Adrenal gland (tissue), 12 donors: ENCODE results near the gene HEY2. TPM values are rescaled to one million over a fixed set of nuclear protein-coding genes. Genes with fewer than 3 reads are reported as not detected.

Source experiments
- DNase-seq, 7 donors: peaks; one replicate each; pipeline ENCODE4 v3.0.0-alpha.2; 2019 to 2020
- H3K27ac ChIP-seq, 5 donors: fragments of 200-600 bp; sonication (generic) in 4 of 5; 1 replicate in 3 of 5; 2 replicates in 2 of 5; pipeline versions ENCODE4 v1.5.1 to v1.8.0; 2016 to 2020; ENCODE audit warnings: mild to moderate bottlenecking in 1 of 5
- H3K27me3 ChIP-seq: fragments of 200-600 bp; 2 replicates; pipeline ENCODE4 v1.8.0; 2021
- H3K36me3 ChIP-seq, 2 donors: fragments of 200-600 bp; replicated peaks in 1 of 2; 1 replicate in 1 of 2; 2 replicates in 1 of 2; pipeline versions ENCODE4 v1.5.1 to v1.8.0; 2018 to 2022
- H3K4me1 ChIP-seq, 2 donors: fragments of 200-600 bp; replicated peaks in 1 of 2; 1 replicate in 1 of 2; 2 replicates in 1 of 2; pipeline versions ENCODE4 v1.5.1 to v1.8.0; 2018 to 2021
- H3K4me3 ChIP-seq, 4 donors: fragments of 200-600 bp; sonication (generic) in 3 of 4; one replicate each; pipeline ENCODE4 v1.5.1; 2016 to 2018
- H3K9me3 ChIP-seq, 3 donors: fragments of 200-600 bp; sonication (generic) in 1 of 3; replicated peaks in 1 of 3; 1 replicate in 2 of 3; 2 replicates in 1 of 3; pipeline versions ENCODE4 v1.5.1 to v1.8.0; 2016 to 2021
- POLR2A ChIP-seq, 2 donors: fragments of 450-650 bp; IDR thresholded peaks; one replicate each; pipeline ENCODE4 v1.6.1; 2017; ENCODE audit warnings: antibody characterized with exemption in 2 of 2, mild to moderate bottlenecking in 2 of 2, moderate library complexity in 1 of 2
- WGBS, 4 donors: extraction: QIAGEN DNeasy Blood & Tissue Kit in 2 of 4; methylation state at CpG; one replicate each; pipeline versions ENCODE4 v1.1.5 to v1.1.7; 2013 to 2017; 5-methylcytosine and 5-hydroxymethylcytosine counted together
- intact Hi-C, 2 donors: fragments of 100-400 bp; cut with DNase I; formaldehyde crosslinking; loops; one replicate each; pipeline versions ENCODE4 v1.14.1 to v1.15.0; 2022 to 2023
- polyA plus RNA-seq, 3 donors: library from polyadenylated mRNA; stranded (reverse); fragments of 200-250 nt in 2 of 3; fragments of 350-450 nt in 1 of 3; fragmentation: Illumina TruSeq in 1 of 3; extraction: RNeasy Lipid Tissue Mini Kit (QIAGEN cat#74804) in 1 of 3; gene quantifications; one replicate each; pipeline ENCODE4 v1.2.3, GENCODE V29; 2013 to 2014
- total RNA-seq, 9 donors: library from RNA; depleted of rRNA in 4 of 9; stranded (reverse); fragments of >200 nt in 4 of 9; fragments of 120-200 nt in 1 of 9; fragmentation: NEBNext Ultra II Directional in 1 of 9; extraction: Animal tissue kit (Norgen Biotek cat#: 25700) in 1 of 9; gene quantifications; one replicate each; pipeline versions ENCODE4 v1.1.0 to v1.2.4, GENCODE V29; 2013 to 2023
- TF ChIP-seq, protein P1 (sequence below), 6 experiments: fragments of 450-650 bp in 4 of 6; fragments of 200-600 bp in 2 of 6; sonication (generic) in 1 of 6; IDR thresholded peaks; 1 replicate in 5 of 6; 2 replicates in 1 of 6; pipeline versions ENCODE4 v1.5.1 to v1.8.0; 2016 to 2021; ENCODE audit warnings: antibody characterized with exemption in 6 of 6, mild to moderate bottlenecking in 2 of 6, moderate library complexity in 1 of 6
- donor health status: healthy with polysubstance abuse.
- donor health status: Bipolar disorder and iron deficiency.
- donor health status: DM: yes; HTN: yes; CAD: no.
- donor health status: DM: no; HTN: no; CAD: no.
- donor health status: DM: no; HTN: no; CAD: no.
- donor health status: DM: yes; HTN: yes; CAD: no.

HEY2 gene
- total and polyA plus RNA-seq, 12 donors, result 0.46 to 2.1 (median 1.2) TPM; not detected in 1

- intact Hi-C loops, result loop anchor here in 1 of 2 donors (5.0 kb wide), 1 partner anchor 58 kb away; no protein-coding TSS in a partner anchor
- Histone ChIP-seq H3K4me3 (peak overlapping the region in 1 of 4 donors; percentile 94), H3K27me3 (no peaks in the 10 kb centered on the region), H3K4me1 (peaks cover 48 to 81% of the 10 kb centered on the region in 2 donors), H3K27ac (peak overlapping the region; percentile 44 to 99 (median 74)), H3K9me3 (no peaks in the 10 kb centered on the region), H3K36me3 (no peaks in the 10 kb centered on the region)
- TF ChIP-seq, protein P1, sequence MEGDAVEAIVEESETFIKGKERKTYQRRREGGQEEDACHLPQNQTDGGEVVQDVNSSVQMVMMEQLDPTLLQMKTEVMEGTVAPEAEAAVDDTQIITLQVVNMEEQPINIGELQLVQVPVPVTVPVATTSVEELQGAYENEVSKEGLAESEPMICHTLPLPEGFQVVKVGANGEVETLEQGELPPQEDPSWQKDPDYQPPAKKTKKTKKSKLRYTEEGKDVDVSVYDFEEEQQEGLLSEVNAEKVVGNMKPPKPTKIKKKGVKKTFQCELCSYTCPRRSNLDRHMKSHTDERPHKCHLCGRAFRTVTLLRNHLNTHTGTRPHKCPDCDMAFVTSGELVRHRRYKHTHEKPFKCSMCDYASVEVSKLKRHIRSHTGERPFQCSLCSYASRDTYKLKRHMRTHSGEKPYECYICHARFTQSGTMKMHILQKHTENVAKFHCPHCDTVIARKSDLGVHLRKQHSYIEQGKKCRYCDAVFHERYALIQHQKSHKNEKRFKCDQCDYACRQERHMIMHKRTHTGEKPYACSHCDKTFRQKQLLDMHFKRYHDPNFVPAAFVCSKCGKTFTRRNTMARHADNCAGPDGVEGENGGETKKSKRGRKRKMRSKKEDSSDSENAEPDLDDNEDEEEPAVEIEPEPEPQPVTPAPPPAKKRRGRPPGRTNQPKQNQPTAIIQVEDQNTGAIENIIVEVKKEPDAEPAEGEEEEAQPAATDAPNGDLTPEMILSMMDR (IDR thresholded peaks at IDR 0.05), result no peak
- no peak for TF ChIP-seq POLR2A (IDR thresholded peaks at IDR 0.05)
- 42 to 52% (median 48%) methylated on average over 3 of the region's 3 CpGs for WGBS, 4 donors
- DNase-seq, result no peak
Observed at GRCh38 chr6:125793863-125794262, 44.4 kb downstream of the HEY2 start.

- Histone ChIP-seq H3K4me3 (peak overlapping the region in 1 of 4 donors; percentile 94), H3K27me3 (no peaks in the 10 kb centered on the region), H3K9me3 (no peaks in the 10 kb centered on the region), H3K4me1 (peaks cover 42 to 81% of the 10 kb centered on the region in 2 donors), H3K27ac (peak overlapping the region; percentile 44 to 99 (median 74)), H3K36me3 (no peaks in the 10 kb centered on the region)
- intact Hi-C loops, result loop anchor here in 1 of 2 donors (5.0 kb wide), 1 partner anchor 58 kb away; no protein-coding TSS in a partner anchor
- no peak for TF ChIP-seq POLR2A (IDR thresholded peaks at IDR 0.05)
- TF ChIP-seq, protein P1 (IDR thresholded peaks at IDR 0.05), result no peak
- WGBS, 4 donors, result 42 to 50% (median 47%) methylated on average over 5 of the region's 5 CpGs
- DNase-seq, result peak in 4 of 7 donors; percentile 39 to 64 (median 42)
Observed at GRCh38 chr6:125794342-125795137, 45.1 kb downstream of the HEY2 start.

DNA sequence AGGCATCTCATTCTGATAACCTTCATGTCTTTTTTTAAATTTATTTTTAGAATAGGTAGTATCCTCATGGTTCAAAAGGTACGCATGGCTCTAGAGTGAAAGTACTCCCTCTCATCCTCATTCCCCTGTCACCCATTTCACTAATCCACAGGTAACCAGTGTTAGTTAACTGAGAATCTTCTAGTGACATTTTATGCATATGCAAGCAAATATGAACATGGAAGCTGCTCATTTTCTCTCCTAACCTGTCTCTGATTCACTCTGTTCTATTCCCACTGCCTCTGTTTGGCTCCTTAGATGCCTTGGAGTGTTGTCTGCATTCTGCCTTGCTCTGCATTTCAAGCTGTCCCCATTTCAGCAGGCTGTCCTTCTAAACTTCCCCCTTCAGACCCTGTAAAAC, 45.9 kb downstream of the HEY2 start:
- no peak for TF ChIP-seq POLR2A (IDR thresholded peaks at IDR 0.05)
- TF ChIP-seq, protein P1 (IDR thresholded peaks at IDR 0.05), result no peak
- WGBS, 4 donors, result 76 to 84% (median 83%) methylated on average over 1 of the region's 1 CpG
- H3K4me3 ChIP-seq, result no peak overlapping the region
- no peaks in the 10 kb centered on the region for H3K36me3 ChIP-seq
- H3K9me3 ChIP-seq, result no peaks in the 10 kb centered on the region
- peaks cover 34 to 81% of the 10 kb centered on the region in 2 donors for H3K4me1 ChIP-seq
- intact Hi-C loops, result no loop called here
- no peaks in the 10 kb centered on the region for H3K27me3 ChIP-seq
- DNase-seq, result no peak
- H3K27ac ChIP-seq, result peak overlapping the region in 4 of 5 donors; percentile 69 to 99 (median 75)

- no peak for DNase-seq
- H3K4me1 ChIP-seq, result peaks cover 28 to 76% of the 10 kb centered on the region in 2 donors
- WGBS, 4 donors, result 89 to 94% (median 91%) methylated on average over 3 of the region's 3 CpGs
- H3K36me3 ChIP-seq, result no peaks in the 10 kb centered on the region
- H3K4me3 ChIP-seq, result no peak overlapping the region
- no peak for TF ChIP-seq POLR2A (IDR thresholded peaks at IDR 0.05)
- TF ChIP-seq, protein P1 (IDR thresholded peaks at IDR 0.05), result no peak
- intact Hi-C loops, result no loop called here
- H3K27me3 ChIP-seq, result no peaks in the 10 kb centered on the region
- peak overlapping the region in 2 of 5 donors; percentile 1 to 13 for H3K27ac ChIP-seq
- H3K9me3 ChIP-seq, result no peaks in the 10 kb centered on the region
Observed at GRCh38 chr6:125797120-125797885, 47.9 kb downstream of the HEY2 start.
